ENCODE measurements around the gene PSMD5. TPM values are rescaled to one million over a fixed set of nuclear protein-coding genes. Genes with fewer than 3 reads are reported as not detected.
"Not testable (repeated sequence)": the region's sequence is repeated elsewhere in the genome, so short reads cannot be mapped to it uniquely, and the experiment has no call there.

The PSMD5 gene
- total and polyA plus RNA-seq, 10 of the 15 experiments (the other 5 are each of a cell fraction or from before 2014, with no cell fraction given) = 8.8 to 47.7 (median 25.1) TPM

- POLR2A ChIA-PET = no interaction called here
- in situ Hi-C loops (cut with MboI) = no loop called here
Observed at GRCh38 chr9:120807607-120808379, 34.9 kb downstream of the PSMD5 start.

GRCh38 chr9:120804784-120805363 lies 37.8 kb downstream of the PSMD5 start:
- H3K27ac ChIP-seq (ENCODE audit: control insufficient read depth, insufficient read depth); RAD21 ChIA-PET (ENCODE audit: unreplicated experiment); ATAC-seq; H3K9me3 ChIP-seq (replicated peaks; ENCODE audit: control insufficient read depth, insufficient read depth, low read length); H3K4me1 ChIP-seq (ENCODE audit: control insufficient read depth, insufficient read depth, low read length); H2AFZ ChIP-seq (ENCODE audit: control insufficient read depth, low read depth, low read length); H3K27me3 ChIP-seq (replicated peaks in 1 of 2; ENCODE audit: control insufficient read depth in 2 of 2, insufficient read depth in 2 of 2, low read length in 1 of 2); DNase-seq (ENCODE audit: low read depth, low spot score); FAIRE-seq; H3K4me3 ChIP-seq; H4K20me1 ChIP-seq (ENCODE audit: control insufficient read depth, insufficient read depth); CTCF ChIA-PET; SMC1A ChIA-PET (ENCODE audit: uncharacterized antibody, unreplicated experiment); H3K79me2 ChIP-seq (ENCODE audit: control insufficient read depth, insufficient read depth, low read length); in situ Hi-C loops (cut with MboI); H3K9ac ChIP-seq (ENCODE audit: control insufficient read depth, insufficient read depth, low read length); H3K36me3 ChIP-seq (ENCODE audit: control insufficient read depth in 2 of 2, insufficient read depth in 2 of 2, low read length in 1 of 2); POLR2A ChIA-PET; BruUV-seq (replicated peaks); H3K4me2 ChIP-seq (ENCODE audit: control insufficient read depth, insufficient read depth); intact Hi-C loops (cut with micrococcal nuclease; ENCODE audit: unreplicated experiment): not testable (repeated sequence)
- WGBS (ENCODE audit: insufficient coverage, insufficient replicate concordance, low lambda C conversion rate, missing lambda C conversion rate) = 75% methylated on average over 3 of the region's 3 CpGs

More at GRCh38 chr9:120807607-120808379, 34.9 kb downstream of the PSMD5 start:
- TF ChIP-seq CBX5 (IDR thresholded peaks at IDR 0.05; ENCODE audit: low read depth) (peak; percentile 96), IKZF2 (IDR thresholded peaks at IDR 0.05) (no peak), KLF5 (IDR thresholded peaks at IDR 0.05; ENCODE audit: partially characterized antibody) (no peak), CBFB (IDR thresholded peaks at IDR 0.05; ENCODE audit: low read depth) (no peak), E2F4 (IDR thresholded peaks at IDR 0.05; ENCODE audit: low read depth, low read length) (no peak), MXI1 (IDR thresholded peaks at IDR 0.05; ENCODE audit: low read depth, low read length) (no peak)
- Histone ChIP-seq H3K9ac (ENCODE audit: control insufficient read depth, insufficient read depth, low read length) (no peak overlapping the region), H3K27ac (ENCODE audit: control insufficient read depth, insufficient read depth) (no peak overlapping the region), H3K4me1 (ENCODE audit: control insufficient read depth, insufficient read depth, low read length) (no peaks in the 10 kb centered on the region), H3K9me3 (replicated peaks; ENCODE audit: control insufficient read depth, insufficient read depth, low read length) (peaks cover 4% of the 10 kb centered on the region; the same call in 2 of the 3 replicates), H3K27me3 (replicated peaks in 1 of 2; ENCODE audit: control insufficient read depth in 2 of 2, insufficient read depth in 2 of 2, low read length in 1 of 2) (no peaks in the 10 kb centered on the region), H3K79me2 (ENCODE audit: control insufficient read depth, insufficient read depth, low read length) (no peaks in the 10 kb centered on the region), H2AFZ (ENCODE audit: control insufficient read depth, low read depth, low read length) (no peak overlapping the region), H3K4me2 (ENCODE audit: control insufficient read depth, insufficient read depth) (no peak overlapping the region), H3K4me3 (no peak overlapping the region), H3K36me3 (ENCODE audit: control insufficient read depth in 2 of 2, insufficient read depth in 2 of 2, low read length in 1 of 2) (no peaks in the 10 kb centered on the region), H4K20me1 (ENCODE audit: control insufficient read depth, insufficient read depth) (no peaks in the 10 kb centered on the region)
- DNase-seq (ENCODE audit: low read depth, low spot score) = no peak
- CTCF ChIA-PET = no interaction called here
- peak; percentile 27 for FAIRE-seq
- RAD21 ChIA-PET (ENCODE audit: unreplicated experiment) = no interaction called here
- SMC1A ChIA-PET (ENCODE audit: uncharacterized antibody, unreplicated experiment) = no interaction called here
- intact Hi-C loops (cut with micrococcal nuclease; ENCODE audit: unreplicated experiment) = no loop called here
- no TSS peak for BruUV-seq (replicated peaks)
- no peak for ATAC-seq

All from GM12878 (cell line).